PFSK-1 (cell line): ENCODE measurements around the gene TLR6.

Experiments
- POLR2AphosphoS5 ChIP-seq: IDR thresholded peaks from 2 replicates; pipeline ENCODE4 v1.6.1; 2012; ENCODE audit warnings: low read depth, mild to moderate bottlenecking, control low read depth, low read length, moderate library complexity
- TF ChIP-seq, protein P1 (sequence below), 2 experiments: IDR thresholded peaks; 2 replicates each; pipeline versions ENCODE4 v1.6.1 to v1.8.0; 2011 to 2012; ENCODE audit warnings: low read depth in 2 of 2, low read length in 2 of 2, control low read depth in 1 of 2, inconsistent platforms in 1 of 2, mild to moderate bottlenecking in 1 of 2, moderate library complexity in 1 of 2; ENCODE audit not compliant: insufficient read depth in 1 of 2

DNA sequence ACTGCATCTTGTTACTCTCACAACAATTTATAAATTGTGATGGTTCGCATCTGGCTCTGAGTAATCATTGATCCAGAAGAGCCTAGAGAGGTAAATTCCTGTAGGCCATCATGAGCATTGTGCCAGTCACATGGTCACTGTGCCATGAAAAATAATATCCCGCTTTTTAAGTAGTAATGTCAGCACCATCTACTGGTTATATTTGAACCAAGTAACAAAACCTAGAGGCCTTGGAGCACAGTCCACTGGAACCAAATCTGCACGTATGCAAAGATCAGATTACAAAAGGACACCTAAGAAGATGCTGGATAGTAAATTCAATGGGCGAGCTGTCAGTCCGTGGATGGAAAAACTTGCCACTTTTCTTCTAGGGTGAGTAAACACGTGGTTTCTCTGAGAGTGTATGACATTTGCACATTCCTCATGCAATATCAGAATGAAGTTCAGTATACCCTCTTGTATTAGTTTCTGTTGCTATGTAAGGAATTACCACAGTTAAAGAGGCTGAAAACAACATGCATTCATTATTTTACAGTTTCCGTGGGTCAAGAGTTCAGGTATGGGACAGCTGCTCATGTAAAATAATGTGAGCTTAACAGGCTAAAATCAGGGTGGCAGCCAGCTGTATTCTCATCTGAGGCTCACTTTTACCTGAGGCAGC lies 37.8 kb upstream of the TLR6 start:
- TF ChIP-seq POLR2AphosphoS5, result no peak
- TF ChIP-seq, protein P1, sequence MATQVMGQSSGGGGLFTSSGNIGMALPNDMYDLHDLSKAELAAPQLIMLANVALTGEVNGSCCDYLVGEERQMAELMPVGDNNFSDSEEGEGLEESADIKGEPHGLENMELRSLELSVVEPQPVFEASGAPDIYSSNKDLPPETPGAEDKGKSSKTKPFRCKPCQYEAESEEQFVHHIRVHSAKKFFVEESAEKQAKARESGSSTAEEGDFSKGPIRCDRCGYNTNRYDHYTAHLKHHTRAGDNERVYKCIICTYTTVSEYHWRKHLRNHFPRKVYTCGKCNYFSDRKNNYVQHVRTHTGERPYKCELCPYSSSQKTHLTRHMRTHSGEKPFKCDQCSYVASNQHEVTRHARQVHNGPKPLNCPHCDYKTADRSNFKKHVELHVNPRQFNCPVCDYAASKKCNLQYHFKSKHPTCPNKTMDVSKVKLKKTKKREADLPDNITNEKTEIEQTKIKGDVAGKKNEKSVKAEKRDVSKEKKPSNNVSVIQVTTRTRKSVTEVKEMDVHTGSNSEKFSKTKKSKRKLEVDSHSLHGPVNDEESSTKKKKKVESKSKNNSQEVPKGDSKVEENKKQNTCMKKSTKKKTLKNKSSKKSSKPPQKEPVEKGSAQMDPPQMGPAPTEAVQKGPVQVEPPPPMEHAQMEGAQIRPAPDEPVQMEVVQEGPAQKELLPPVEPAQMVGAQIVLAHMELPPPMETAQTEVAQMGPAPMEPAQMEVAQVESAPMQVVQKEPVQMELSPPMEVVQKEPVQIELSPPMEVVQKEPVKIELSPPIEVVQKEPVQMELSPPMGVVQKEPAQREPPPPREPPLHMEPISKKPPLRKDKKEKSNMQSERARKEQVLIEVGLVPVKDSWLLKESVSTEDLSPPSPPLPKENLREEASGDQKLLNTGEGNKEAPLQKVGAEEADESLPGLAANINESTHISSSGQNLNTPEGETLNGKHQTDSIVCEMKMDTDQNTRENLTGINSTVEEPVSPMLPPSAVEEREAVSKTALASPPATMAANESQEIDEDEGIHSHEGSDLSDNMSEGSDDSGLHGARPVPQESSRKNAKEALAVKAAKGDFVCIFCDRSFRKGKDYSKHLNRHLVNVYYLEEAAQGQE (IDR thresholded peaks at IDR 0.05; ENCODE audit: insufficient read depth in 1 of 2, low read depth in 2 of 2, low read length in 2 of 2), result no peak
